Choroid plexus epithelial cell (primary cell): ENCODE measurements around the gene CRISPLD2.
A peak's percentile ranks its signal among the peaks of the same experiment; 100 is the strongest.

Source experiments
- DNase-seq: peaks from one replicate; pipeline ENCODE4 v3.0.0-alpha.2; 2010; ENCODE audit warnings: low read depth
- H3K4me3 ChIP-seq: 2 replicates; pipeline ENCODE4 v1.5.1; 2011; ENCODE audit warnings: low read depth, mild to moderate bottlenecking, control low read depth, low read length, moderate library complexity
- TF ChIP-seq, protein P1 (sequence below): conservative IDR thresholded peaks from 2 replicates; pipeline ENCODE4 v1.5.1; 2011; ENCODE audit warnings: low read depth, mild to moderate bottlenecking, control low read depth, inconsistent platforms, low read length, moderate library complexity

The CRISPLD2 gene

DNA sequence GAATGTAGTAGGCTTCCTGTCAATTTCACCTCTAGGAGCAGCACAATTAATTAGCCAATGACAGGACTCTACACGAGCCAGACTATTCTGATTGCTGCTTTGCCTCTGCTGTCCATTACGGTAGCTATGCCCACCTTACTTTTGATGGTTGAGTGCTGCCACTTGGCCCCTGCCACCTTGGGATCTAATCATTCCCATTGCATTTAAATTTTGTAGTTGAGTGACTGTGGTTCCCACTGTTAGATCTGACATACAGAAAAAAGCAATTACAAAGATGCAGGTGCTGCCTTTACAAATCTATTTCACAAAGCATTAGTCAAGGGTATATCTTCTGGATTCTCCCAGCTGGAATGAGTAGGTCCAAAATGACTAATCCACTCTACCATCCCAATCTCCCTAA lies 39.9 kb downstream of the CRISPLD2 start:
- H3K4me3 ChIP-seq, result no peak overlapping the region
- TF ChIP-seq, protein P1, sequence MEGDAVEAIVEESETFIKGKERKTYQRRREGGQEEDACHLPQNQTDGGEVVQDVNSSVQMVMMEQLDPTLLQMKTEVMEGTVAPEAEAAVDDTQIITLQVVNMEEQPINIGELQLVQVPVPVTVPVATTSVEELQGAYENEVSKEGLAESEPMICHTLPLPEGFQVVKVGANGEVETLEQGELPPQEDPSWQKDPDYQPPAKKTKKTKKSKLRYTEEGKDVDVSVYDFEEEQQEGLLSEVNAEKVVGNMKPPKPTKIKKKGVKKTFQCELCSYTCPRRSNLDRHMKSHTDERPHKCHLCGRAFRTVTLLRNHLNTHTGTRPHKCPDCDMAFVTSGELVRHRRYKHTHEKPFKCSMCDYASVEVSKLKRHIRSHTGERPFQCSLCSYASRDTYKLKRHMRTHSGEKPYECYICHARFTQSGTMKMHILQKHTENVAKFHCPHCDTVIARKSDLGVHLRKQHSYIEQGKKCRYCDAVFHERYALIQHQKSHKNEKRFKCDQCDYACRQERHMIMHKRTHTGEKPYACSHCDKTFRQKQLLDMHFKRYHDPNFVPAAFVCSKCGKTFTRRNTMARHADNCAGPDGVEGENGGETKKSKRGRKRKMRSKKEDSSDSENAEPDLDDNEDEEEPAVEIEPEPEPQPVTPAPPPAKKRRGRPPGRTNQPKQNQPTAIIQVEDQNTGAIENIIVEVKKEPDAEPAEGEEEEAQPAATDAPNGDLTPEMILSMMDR, result no peak
- DNase-seq, result no peak

DNA sequence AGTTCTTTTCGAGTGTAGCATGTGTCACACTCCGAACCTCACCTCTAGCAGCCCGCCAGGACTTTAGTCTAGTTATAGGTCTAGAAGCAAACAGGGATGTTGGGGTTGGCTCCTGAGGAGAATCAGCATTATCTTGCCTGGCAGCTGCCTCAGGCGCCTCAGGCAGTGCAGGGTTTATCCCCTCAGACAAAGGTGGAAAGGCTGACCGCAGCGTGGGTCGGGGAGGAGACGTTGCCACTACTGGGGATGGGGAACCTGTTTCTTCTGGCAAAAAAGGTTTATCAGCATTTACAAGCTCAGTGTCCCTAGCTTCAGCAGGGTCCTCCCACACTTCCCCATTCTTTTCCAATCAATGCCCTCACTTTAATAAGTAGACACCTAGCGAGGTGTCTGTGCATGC lies 40.6 kb downstream of the CRISPLD2 start:
- no peak overlapping the region for H3K4me3 ChIP-seq
- no peak for DNase-seq
- TF ChIP-seq, protein P1, result no peak

DNA sequence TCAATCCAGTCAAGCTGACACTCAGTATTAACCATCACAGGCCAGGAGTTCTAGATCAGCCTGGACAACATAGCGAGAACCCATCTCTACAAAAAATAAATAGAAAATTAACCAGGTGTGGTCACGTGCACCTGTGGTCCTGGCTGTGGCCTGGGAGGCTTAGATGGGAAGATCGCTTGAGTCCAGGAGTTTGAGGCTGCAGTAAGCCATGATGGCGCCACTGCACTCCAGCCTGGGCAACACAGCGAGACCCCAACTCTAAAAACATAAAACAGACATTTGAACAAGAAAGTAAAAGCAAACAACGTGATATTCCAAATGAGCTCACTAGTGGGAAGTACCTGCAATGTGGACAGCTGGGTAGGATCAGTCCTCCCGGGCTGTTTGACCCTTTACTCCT lies 41.9 kb downstream of the CRISPLD2 start:
- TF ChIP-seq, protein P1, result no peak
- no peak for DNase-seq
- H3K4me3 ChIP-seq, result no peak overlapping the region

DNA sequence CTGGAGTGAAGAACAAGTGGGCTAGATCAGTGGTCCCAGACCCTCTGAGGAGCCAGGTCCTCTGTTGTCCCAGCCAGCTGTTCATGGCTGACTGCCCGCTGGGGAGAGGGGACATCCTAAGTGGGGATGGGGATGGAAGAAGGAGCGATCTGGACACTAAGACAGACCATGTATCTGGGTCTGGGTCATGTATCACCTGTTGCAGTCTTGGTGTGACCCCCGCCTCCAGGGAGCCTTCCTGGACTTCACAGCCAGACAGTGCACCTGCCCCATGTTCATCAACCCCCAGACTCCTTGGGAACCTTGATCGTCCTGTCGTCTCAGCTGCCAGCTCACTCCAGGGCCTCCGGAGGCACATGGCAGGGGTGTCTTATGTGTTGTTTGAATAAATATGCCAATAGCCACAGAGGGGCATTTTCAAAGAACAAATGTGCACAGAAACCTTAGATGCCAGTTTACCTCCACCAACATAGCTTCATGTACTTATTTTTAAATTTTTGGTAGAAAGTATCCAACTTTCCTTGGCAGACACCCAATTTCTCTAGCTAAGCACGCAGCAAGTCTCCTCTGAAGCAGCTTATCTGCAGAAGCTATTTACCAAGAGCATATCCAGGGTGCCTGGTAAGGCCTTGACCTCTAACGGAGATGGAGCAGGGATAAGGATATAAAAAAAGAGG lies 43.2 kb downstream of the CRISPLD2 start:
- H3K4me3 ChIP-seq, result no peak overlapping the region
- TF ChIP-seq, protein P1, result no peak
- peak; percentile 49 for DNase-seq

DNA sequence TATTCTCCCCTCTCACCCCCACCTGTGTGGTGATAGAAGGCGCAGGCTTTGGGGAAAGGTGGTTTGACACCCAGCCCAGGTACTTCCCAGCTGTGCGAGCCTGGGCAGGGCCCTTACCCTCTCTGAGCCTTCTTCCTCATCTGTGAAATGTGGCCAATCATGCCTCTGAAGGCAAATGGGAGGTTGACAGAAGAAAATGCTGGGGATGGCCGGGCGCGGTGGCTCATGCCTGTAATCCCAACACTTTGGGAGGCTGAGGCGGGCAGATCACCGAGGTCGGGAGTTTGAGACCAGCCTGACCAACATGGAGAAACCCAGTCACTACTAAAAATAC lies 43.7 kb downstream of the CRISPLD2 start:
- no peak overlapping the region for H3K4me3 ChIP-seq
- TF ChIP-seq, protein P1, result no peak
- DNase-seq, result no peak

DNA sequence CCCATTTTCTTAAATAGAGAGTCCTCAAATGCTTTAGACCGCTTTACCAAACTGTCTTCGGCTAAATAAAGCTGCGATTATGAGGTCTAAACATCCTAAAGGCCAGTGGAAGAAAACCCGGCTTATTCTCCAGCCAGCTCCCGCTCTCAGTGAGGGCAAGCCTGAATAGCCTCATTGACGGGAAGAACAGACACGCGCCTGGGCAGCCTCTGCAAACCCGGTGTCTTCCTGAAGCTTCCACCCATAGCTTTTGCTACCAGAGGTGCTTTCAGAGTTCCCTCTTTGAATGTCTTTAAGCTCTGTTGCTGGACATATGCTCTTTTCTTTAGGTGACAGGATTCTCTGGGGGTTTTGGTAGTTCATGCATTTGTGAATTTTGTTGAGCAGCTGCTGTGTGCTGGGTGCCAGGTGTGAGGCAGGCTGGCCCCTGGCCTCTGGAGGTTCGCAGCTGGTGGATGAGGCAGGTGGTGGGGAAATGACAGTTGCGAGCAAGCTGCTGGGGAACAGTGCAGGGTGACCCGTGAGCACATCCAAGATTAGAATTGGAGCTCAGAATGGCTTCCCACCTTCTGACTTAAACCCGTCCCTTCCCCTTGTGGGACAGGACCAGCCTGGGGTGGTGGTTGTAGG lies 44.7 kb downstream of the CRISPLD2 start:
- no peak for DNase-seq
- no peak overlapping the region for H3K4me3 ChIP-seq
- TF ChIP-seq, protein P1, result no peak

DNA sequence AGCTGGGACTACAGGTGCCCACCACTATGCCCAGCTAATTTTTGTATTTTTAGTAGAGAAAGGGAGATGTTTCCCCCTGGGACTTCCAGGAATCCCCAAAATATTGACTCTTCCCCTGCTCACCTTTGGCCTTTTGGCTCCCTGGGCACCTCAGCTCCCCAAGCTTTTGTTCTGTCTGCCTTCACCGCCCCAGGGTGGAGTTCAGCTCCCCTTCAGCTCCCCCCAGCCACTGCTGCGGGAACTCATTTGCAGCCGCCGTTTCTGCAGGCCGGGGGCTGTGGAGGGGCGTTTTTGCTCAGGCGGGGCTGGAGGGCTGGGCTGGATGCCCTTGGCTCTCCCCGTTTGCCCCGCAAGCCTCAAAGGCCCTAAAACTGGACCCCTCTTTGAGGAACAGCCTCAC lies 47.9 kb downstream of the CRISPLD2 start:
- TF ChIP-seq, protein P1, result no peak
- no peak for DNase-seq
- H3K4me3 ChIP-seq, result no peak overlapping the region
